Right atrium auricular region (tissue), 2 donors: ENCODE measurements around the gene NTMT2. TPM values are rescaled to one million over a fixed set of nuclear protein-coding genes. Genes with fewer than 3 reads are reported as not detected.
"Not testable (repeated sequence)": the region's sequence is repeated elsewhere in the genome, so short reads cannot be mapped to it uniquely, and the experiment has no call there.

Experiments used
- DNase-seq: peaks from one replicate; pipeline ENCODE4 v3.0.0-alpha.2; 2019; ENCODE audit warnings: low spot score
- H3K27ac ChIP-seq, 2 donors: fragments of 200-600 bp; sonication (generic); 1 replicate in 1 of 2; 2 replicates in 1 of 2; pipeline ENCODE4 v1.5.1; 2016 to 2019
- H3K27me3 ChIP-seq, 2 donors: fragments of 200-600 bp; sonication (generic); one replicate each; pipeline versions ENCODE4 v1.5.1 to v1.6.0; 2017 to 2019
- H3K36me3 ChIP-seq: fragments of 200-600 bp; sonication (generic); one replicate; pipeline ENCODE4 v1.5.1; 2016
- H3K4me1 ChIP-seq, 2 donors: fragments of 200-600 bp; sonication (generic); one replicate each; pipeline versions ENCODE4 v1.5.1 to v1.6.0; 2017 to 2019
- H3K4me3 ChIP-seq, 2 donors: fragments of 200-600 bp; sonication (generic); 1 replicate in 1 of 2; 2 replicates in 1 of 2; pipeline ENCODE4 v1.5.1; 2017 to 2019; ENCODE audit warnings: mild to moderate bottlenecking in 1 of 2, moderate library complexity in 1 of 2
- H3K9me3 ChIP-seq, 2 donors: fragments of 200-600 bp; sonication (generic); one replicate each; pipeline ENCODE4 v1.5.1; 2019
- CTCF ChIP-seq, 2 donors: fragments of 200-600 bp; sonication (generic); IDR thresholded peaks; one replicate each; pipeline ENCODE4 v1.5.1; 2019; ENCODE audit warnings: antibody characterized with exemption in 2 of 2
- total RNA-seq, 2 donors: library from RNA; depleted of rRNA; stranded (reverse); fragments of >200 nt; gene quantifications; one replicate each; pipeline ENCODE4 v1.1.0, GENCODE V29; 2016

NTMT2 gene
- total RNA-seq, 2 donors from 2014 or later, result 1.9 TPM; not detected in 1

GRCh38 chr1:170162459-170163246 is 16.9 kb downstream of the NTMT2 start:
- H3K27ac ChIP-seq, result peak overlapping the region in 1 of 2 donors; percentile 62
- no peak for TF ChIP-seq CTCF (IDR thresholded peaks at IDR 0.05)
- H3K36me3 ChIP-seq, result no peaks in the 10 kb centered on the region
- no peaks in the 10 kb centered on the region for H3K27me3 ChIP-seq
- peak; percentile 60 for DNase-seq
- peaks cover 0 to 11% of the 10 kb centered on the region in 2 donors for H3K4me1 ChIP-seq
- no peaks in the 10 kb centered on the region for H3K9me3 ChIP-seq
- no peak overlapping the region for H3K4me3 ChIP-seq

GRCh38 chr1:170164103-170164763 is 18.5 kb downstream of the NTMT2 start:
- Histone ChIP-seq H3K4me1 (peaks cover 0 to 11% of the 10 kb centered on the region in 2 donors), H3K27me3 (no peaks in the 10 kb centered on the region), H3K9me3 (no peaks in the 10 kb centered on the region), H3K4me3 (no peak overlapping the region), H3K36me3 (no peaks in the 10 kb centered on the region), H3K27ac (no peak overlapping the region)
- no peak for DNase-seq
- no peak for TF ChIP-seq CTCF (IDR thresholded peaks at IDR 0.05)

GRCh38 chr1:170166518-170167180 is 20.9 kb downstream of the NTMT2 start:
- no peak for TF ChIP-seq CTCF (IDR thresholded peaks at IDR 0.05)
- no peak overlapping the region for H3K4me3 ChIP-seq
- no peak for DNase-seq
- no peaks in the 10 kb centered on the region for H3K27me3 ChIP-seq
- H3K36me3 ChIP-seq, result no peaks in the 10 kb centered on the region
- peaks cover 0 to 11% of the 10 kb centered on the region in 2 donors for H3K4me1 ChIP-seq
- H3K27ac ChIP-seq, result no peak overlapping the region
- peaks cover 0 to 10% of the 10 kb centered on the region in 2 donors for H3K9me3 ChIP-seq

GRCh38 chr1:170168265-170168664 is 22.5 kb downstream of the NTMT2 start:
- H3K27ac ChIP-seq, result no peak overlapping the region

GRCh38 chr1:170170513-170170912 is 24.8 kb downstream of the NTMT2 start:
- H3K4me3 ChIP-seq, H3K36me3 ChIP-seq, H3K4me1 ChIP-seq, H3K27me3 ChIP-seq, DNase-seq, H3K27ac ChIP-seq: not testable (repeated sequence)
- peaks cover 0 to 10% of the 10 kb centered on the region in 2 donors for H3K9me3 ChIP-seq

More at GRCh38 chr1:170168265-170168664, 22.5 kb downstream of the NTMT2 start:
- no peak for TF ChIP-seq CTCF (IDR thresholded peaks at IDR 0.05)
- DNase-seq, result no peak
- no peaks in the 10 kb centered on the region for H3K36me3 ChIP-seq
- peaks cover 0 to 10% of the 10 kb centered on the region in 2 donors for H3K9me3 ChIP-seq
- no peaks in the 10 kb centered on the region for H3K27me3 ChIP-seq
- H3K4me1 ChIP-seq, result no peaks in the 10 kb centered on the region
- no peak overlapping the region for H3K4me3 ChIP-seq

- Histone ChIP-seq H3K9me3 (peaks cover 0 to 10% of the 10 kb centered on the region in 2 donors), H3K27me3 (no peaks in the 10 kb centered on the region), H3K36me3 (no peaks in the 10 kb centered on the region), H3K4me1 (no peaks in the 10 kb centered on the region), H3K4me3 (no peak overlapping the region), H3K27ac (no peak overlapping the region)
- TF ChIP-seq CTCF (IDR thresholded peaks at IDR 0.05), result no peak
- no peak for DNase-seq
These were observed 28.6 kb downstream of the NTMT2 start for GRCh38 chr1:170174395-170174794.
